HepG2 (cell line): ENCODE measurements around the gene MPG.

ENCODE experiments used
- POLR2AphosphoS5 ChIP-seq: IDR thresholded peaks from 2 replicates; pipeline ENCODE4 v1.6.1; 2012; ENCODE audit warnings: low read depth, low read length
- SALL2 ChIP-seq: sonication (generic); formaldehyde crosslinking; IDR thresholded peaks from 2 replicates; pipeline ENCODE4 v1.8.1; 2023; ENCODE audit warnings: mild to moderate bottlenecking, missing genetic modification reagents, inconsistent platforms
- TGIF2 ChIP-seq: IDR thresholded peaks from 2 replicates; pipeline ENCODE4 v1.6.1; 2016; ENCODE audit warnings: control low read depth, missing compliant biosample characterization
- ZFX ChIP-seq: sonication (generic); formaldehyde crosslinking; IDR thresholded peaks from 2 replicates; pipeline ENCODE4 v1.4.0; 2020; ENCODE audit warnings: mild to moderate bottlenecking, low read depth, missing genetic modification reagents, moderate library complexity
- ZNF354B ChIP-seq: sonication (generic); formaldehyde crosslinking; IDR thresholded peaks from 2 replicates; pipeline ENCODE4 v1.8.0; 2022; ENCODE audit warnings: mild to moderate bottlenecking, missing genetic modification reagents
- TF ChIP-seq, protein P1 (sequence below): sonication (generic); formaldehyde crosslinking; IDR thresholded peaks from 2 replicates; pipeline ENCODE4 v1.4.0; 2020; ENCODE audit warnings: missing genetic modification reagents
- TF ChIP-seq, protein P2 (sequence below): sonication (generic); formaldehyde crosslinking; IDR thresholded peaks from 2 replicates; pipeline ENCODE4 v1.4.0; 2020; ENCODE audit warnings: mild to moderate bottlenecking, missing genetic modification reagents
- TF ChIP-seq, protein P3 (sequence below): sonication (generic); formaldehyde crosslinking; IDR thresholded peaks from 2 replicates; pipeline ENCODE4 v1.5.0; 2020; ENCODE audit warnings: mild to moderate bottlenecking, missing genetic modification reagents, moderate library complexity

DNA sequence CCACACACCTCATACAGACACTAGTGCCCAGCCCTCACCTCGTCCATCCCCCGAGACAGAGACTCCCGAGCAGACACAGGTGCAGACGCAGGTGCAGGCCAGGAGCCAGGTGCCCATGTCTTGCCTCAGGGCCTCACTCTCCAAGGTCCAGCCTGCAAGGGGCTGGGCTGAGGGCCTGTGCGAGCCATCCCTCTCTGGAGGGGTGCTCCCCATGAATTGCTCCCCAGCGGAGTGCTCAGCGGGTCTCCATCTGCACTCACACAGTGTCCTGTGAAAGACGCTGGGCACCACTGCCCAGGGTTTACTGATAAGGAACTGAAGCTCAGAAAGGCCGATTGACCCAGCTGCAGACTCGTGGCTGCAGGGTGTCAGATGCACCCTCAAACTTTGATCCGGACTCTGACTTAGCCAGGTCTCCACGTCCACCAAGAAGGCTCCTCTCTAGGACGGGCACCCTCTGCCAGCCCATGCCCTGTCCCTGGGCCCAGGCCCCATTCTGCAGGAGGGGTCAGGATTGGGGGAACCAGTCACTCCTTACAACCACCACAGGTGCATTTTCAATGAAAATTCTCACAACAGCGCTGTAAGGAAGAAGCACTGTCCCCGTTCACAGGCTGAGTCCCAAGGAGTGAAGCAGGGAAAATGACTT is 41.6 kb upstream of the MPG start:
- no peak for TF ChIP-seq ZNF354B
- TF ChIP-seq, protein P1, sequence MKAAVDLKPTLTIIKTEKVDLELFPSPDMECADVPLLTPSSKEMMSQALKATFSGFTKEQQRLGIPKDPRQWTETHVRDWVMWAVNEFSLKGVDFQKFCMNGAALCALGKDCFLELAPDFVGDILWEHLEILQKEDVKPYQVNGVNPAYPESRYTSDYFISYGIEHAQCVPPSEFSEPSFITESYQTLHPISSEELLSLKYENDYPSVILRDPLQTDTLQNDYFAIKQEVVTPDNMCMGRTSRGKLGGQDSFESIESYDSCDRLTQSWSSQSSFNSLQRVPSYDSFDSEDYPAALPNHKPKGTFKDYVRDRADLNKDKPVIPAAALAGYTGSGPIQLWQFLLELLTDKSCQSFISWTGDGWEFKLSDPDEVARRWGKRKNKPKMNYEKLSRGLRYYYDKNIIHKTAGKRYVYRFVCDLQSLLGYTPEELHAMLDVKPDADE (CRISPR knock-in tag), result no peak
- TF ChIP-seq ZFX (CRISPR knock-in tag), result no peak
- TF ChIP-seq TGIF2 (CRISPR knock-in tag), result no peak
- TF ChIP-seq, protein P2, sequence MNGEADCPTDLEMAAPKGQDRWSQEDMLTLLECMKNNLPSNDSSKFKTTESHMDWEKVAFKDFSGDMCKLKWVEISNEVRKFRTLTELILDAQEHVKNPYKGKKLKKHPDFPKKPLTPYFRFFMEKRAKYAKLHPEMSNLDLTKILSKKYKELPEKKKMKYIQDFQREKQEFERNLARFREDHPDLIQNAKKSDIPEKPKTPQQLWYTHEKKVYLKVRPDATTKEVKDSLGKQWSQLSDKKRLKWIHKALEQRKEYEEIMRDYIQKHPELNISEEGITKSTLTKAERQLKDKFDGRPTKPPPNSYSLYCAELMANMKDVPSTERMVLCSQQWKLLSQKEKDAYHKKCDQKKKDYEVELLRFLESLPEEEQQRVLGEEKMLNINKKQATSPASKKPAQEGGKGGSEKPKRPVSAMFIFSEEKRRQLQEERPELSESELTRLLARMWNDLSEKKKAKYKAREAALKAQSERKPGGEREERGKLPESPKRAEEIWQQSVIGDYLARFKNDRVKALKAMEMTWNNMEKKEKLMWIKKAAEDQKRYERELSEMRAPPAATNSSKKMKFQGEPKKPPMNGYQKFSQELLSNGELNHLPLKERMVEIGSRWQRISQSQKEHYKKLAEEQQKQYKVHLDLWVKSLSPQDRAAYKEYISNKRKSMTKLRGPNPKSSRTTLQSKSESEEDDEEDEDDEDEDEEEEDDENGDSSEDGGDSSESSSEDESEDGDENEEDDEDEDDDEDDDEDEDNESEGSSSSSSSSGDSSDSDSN, result no peak
- no peak for TF ChIP-seq SALL2 (CRISPR knock-in tag)
- TF ChIP-seq, protein P3, sequence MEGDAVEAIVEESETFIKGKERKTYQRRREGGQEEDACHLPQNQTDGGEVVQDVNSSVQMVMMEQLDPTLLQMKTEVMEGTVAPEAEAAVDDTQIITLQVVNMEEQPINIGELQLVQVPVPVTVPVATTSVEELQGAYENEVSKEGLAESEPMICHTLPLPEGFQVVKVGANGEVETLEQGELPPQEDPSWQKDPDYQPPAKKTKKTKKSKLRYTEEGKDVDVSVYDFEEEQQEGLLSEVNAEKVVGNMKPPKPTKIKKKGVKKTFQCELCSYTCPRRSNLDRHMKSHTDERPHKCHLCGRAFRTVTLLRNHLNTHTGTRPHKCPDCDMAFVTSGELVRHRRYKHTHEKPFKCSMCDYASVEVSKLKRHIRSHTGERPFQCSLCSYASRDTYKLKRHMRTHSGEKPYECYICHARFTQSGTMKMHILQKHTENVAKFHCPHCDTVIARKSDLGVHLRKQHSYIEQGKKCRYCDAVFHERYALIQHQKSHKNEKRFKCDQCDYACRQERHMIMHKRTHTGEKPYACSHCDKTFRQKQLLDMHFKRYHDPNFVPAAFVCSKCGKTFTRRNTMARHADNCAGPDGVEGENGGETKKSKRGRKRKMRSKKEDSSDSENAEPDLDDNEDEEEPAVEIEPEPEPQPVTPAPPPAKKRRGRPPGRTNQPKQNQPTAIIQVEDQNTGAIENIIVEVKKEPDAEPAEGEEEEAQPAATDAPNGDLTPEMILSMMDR (CRISPR knock-in tag), result no peak
- TF ChIP-seq POLR2AphosphoS5, result no peak
